Mesendoderm (in vitro differentiated cells): ENCODE data around the gene KCNK2.
"Not testable (repeated sequence)": the region's sequence is repeated elsewhere in the genome, so short reads cannot be mapped to it uniquely, and the experiment has no call there.

ENCODE experiments used
- DNase-seq: peaks from one replicate; pipeline ENCODE4 v3.0.0; 2013
- H2AK5ac ChIP-seq: 2 replicates; pipeline ENCODE4 v1.6.1; 2013; ENCODE audit warnings: low read length, inconsistent platforms
- H2BK120ac ChIP-seq: 2 replicates; pipeline ENCODE4 v1.6.1; 2013; ENCODE audit warnings: low read depth, mild to moderate bottlenecking, low read length, moderate library complexity, mixed read lengths
- H2BK15ac ChIP-seq: replicated peaks from 2 replicates; pipeline ENCODE4 v1.6.1; 2013; ENCODE audit warnings: low read depth, mild to moderate bottlenecking, moderate library complexity
- H2BK5ac ChIP-seq: 2 replicates; pipeline ENCODE4 v1.6.1; 2013; ENCODE audit warnings: low read length, inconsistent platforms
- H3K18ac ChIP-seq: 2 replicates; pipeline ENCODE4 v1.6.1; 2013; ENCODE audit warnings: mild to moderate bottlenecking, low read length, mixed read lengths
- H3K23ac ChIP-seq: one replicate; pipeline ENCODE4 v1.6.1; 2013; ENCODE audit warnings: low read length
- H3K27ac ChIP-seq: 2 replicates; pipeline ENCODE4 v1.5.1; 2013; ENCODE audit warnings: low read depth, mild to moderate bottlenecking, inconsistent platforms, low read length, moderate library complexity
- H3K27me3 ChIP-seq: 2 replicates; pipeline ENCODE4 v1.6.1; 2013; ENCODE audit warnings: low read length, control low read depth, mild to moderate bottlenecking, inconsistent platforms; ENCODE audit not compliant: insufficient read depth, poor library complexity
- H3K36me3 ChIP-seq: 2 replicates; pipeline ENCODE4 v1.6.1; 2013; ENCODE audit warnings: low read length, inconsistent platforms; ENCODE audit not compliant: control insufficient read depth, insufficient read depth
- H3K4ac ChIP-seq: one replicate; pipeline ENCODE4 v1.6.1; 2013; ENCODE audit warnings: low read depth, mild to moderate bottlenecking, low read length, moderate library complexity
- H3K4me1 ChIP-seq: 2 replicates; pipeline ENCODE4 v1.6.1; 2013; ENCODE audit warnings: low read depth, low read length, inconsistent platforms; ENCODE audit not compliant: control insufficient read depth
- H3K4me2 ChIP-seq: 2 replicates; pipeline ENCODE4 v1.6.1; 2013; ENCODE audit warnings: low read length
- H3K4me3 ChIP-seq: 2 replicates; pipeline ENCODE4 v1.5.1; 2013; ENCODE audit warnings: mild to moderate bottlenecking, low read length
- H3K56ac ChIP-seq: one replicate; pipeline ENCODE4 v1.6.1; 2013; ENCODE audit warnings: low read length
- H3K79me1 ChIP-seq: 2 replicates; pipeline ENCODE4 v1.6.1; 2013; ENCODE audit warnings: low read length, inconsistent platforms
- H3K79me2 ChIP-seq: 2 replicates; pipeline ENCODE4 v1.6.1; 2013; ENCODE audit warnings: mild to moderate bottlenecking, low read length; ENCODE audit not compliant: control insufficient read depth, insufficient read depth
- H3K9ac ChIP-seq: 2 replicates; pipeline ENCODE4 v1.6.1; 2013; ENCODE audit warnings: low read length, inconsistent platforms
- H4K5ac ChIP-seq: one replicate; pipeline ENCODE4 v1.6.1; 2013; ENCODE audit warnings: low read length
- H4K8ac ChIP-seq: one replicate; pipeline ENCODE4 v1.6.1; 2013; ENCODE audit warnings: low read depth, mild to moderate bottlenecking, control low read depth, low read length, moderate library complexity
- WGBS: extraction: QIAGEN DNeasy Blood & Tissue Kit; methylation state at CpG from one replicate; pipeline ENCODE4 v1.1.7; 2013; ENCODE audit warnings: low lambda C conversion rate, missing lambda C conversion rate; ENCODE audit not compliant: insufficient coverage; ENCODE audit errors: extremely low coverage; 5-methylcytosine and 5-hydroxymethylcytosine counted together

Gene KCNK2

DNA sequence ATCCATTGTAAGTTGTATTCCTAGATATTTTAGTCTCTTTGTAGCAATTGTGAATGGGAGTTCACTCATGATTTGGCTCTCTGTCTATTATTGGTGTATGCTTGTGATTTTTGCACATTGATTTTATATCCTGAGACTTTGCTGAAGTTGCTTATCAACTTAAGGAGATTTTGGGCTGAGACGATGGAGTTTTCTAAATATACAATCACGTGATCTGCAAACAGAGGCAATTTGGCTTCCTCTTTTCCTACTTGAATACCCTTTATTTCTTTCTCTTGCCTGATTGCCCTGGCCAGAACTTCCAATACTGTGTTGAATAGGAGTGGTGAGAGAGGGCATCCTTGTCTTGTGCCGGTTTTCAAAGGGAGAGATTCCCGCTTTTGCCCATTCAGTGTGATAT, 80.6 kb downstream of the KCNK2 start:
- not testable (repeated sequence) for H4K5ac ChIP-seq, H2BK120ac ChIP-seq, H3K27ac ChIP-seq, H2BK5ac ChIP-seq, H4K8ac ChIP-seq, DNase-seq, H3K36me3 ChIP-seq, H3K4ac ChIP-seq, H3K4me3 ChIP-seq, H3K56ac ChIP-seq, H2AK5ac ChIP-seq, H3K23ac ChIP-seq, H3K79me2 ChIP-seq, H3K4me1 ChIP-seq, H3K79me1 ChIP-seq, H3K18ac ChIP-seq, H3K27me3 ChIP-seq, H3K4me2 ChIP-seq, H3K9ac ChIP-seq, H2BK15ac ChIP-seq
- no CpG with 5 or more reads among the region's 4 CpGs for WGBS

DNA sequence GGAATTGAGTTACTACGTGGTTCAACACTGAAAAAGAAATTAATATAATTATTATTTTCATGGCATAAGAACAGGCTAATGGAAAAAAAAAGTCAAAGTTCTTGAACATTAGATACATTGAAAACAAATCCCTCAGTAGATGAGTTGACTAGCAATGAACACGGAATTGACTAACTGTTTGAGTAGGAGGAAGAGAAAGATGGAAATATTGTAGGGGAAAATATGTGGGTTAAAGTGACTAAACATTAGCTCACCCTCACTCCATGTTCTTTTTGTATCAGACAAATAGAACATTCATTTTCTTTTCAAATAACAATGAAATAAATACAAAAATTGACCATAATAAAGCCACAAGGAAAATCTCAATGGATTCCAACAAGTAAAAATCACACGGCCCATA, 84.3 kb downstream of the KCNK2 start:
- H2BK15ac ChIP-seq, result no peak overlapping the region
- H4K5ac ChIP-seq, result no peak overlapping the region
- no CpG with 5 or more reads among the region's 3 CpGs for WGBS

DNA sequence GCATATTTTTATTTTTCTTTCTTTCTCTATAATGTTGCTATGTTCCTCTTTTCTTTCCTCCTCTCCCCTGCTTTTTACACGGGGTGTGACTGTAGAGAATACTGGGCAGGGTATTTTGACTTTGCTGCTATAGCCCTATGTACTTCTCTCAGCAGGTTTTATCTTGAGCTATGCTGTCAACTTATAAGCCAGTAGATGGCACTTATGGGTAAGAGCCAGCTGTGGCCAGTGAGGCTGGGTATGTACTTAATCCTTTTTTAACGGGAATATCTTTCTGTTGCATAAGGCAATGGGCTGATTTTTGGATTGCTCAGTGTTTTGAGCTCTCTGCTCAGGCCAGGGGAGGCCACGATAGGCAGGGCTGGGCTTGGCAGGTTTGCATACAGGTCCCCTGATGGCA, 99.0 kb downstream of the KCNK2 start:
- DNase-seq, result no peak
- Histone ChIP-seq H3K79me1 (no peaks in the 10 kb centered on the region), H2BK120ac (no peak overlapping the region), H3K4ac (no peak overlapping the region), H2BK5ac (no peak overlapping the region), H4K8ac (no peak overlapping the region), H3K4me1 (no peaks in the 10 kb centered on the region), H3K79me2 (no peaks in the 10 kb centered on the region), H3K36me3 (no peaks in the 10 kb centered on the region), H2BK15ac (no peak overlapping the region), H3K9ac (no peak overlapping the region), H3K23ac (no peak overlapping the region), H3K56ac (no peak overlapping the region), H3K18ac (no peak overlapping the region), H3K27me3 (no peaks in the 10 kb centered on the region), H4K5ac (no peak overlapping the region), H3K4me3 (no peak overlapping the region), H2AK5ac (no peak overlapping the region), H3K4me2 (no peak overlapping the region), H3K27ac (no peak overlapping the region)
- WGBS, result no CpG with 5 or more reads among the region's 3 CpGs

More for the DNA sequence above, 84.3 kb downstream of the KCNK2 start:
- Histone ChIP-seq H3K4me3 (no peak overlapping the region), H3K27ac (no peak overlapping the region), H3K4ac (no peak overlapping the region), H3K23ac (no peak overlapping the region), H3K79me2 (no peaks in the 10 kb centered on the region), H3K27me3 (no peaks in the 10 kb centered on the region), H3K56ac (no peak overlapping the region), H3K36me3 (no peaks in the 10 kb centered on the region), H2BK120ac (no peak overlapping the region), H3K4me2 (no peak overlapping the region), H4K8ac (no peak overlapping the region), H3K79me1 (no peaks in the 10 kb centered on the region), H2BK5ac (no peak overlapping the region), H2AK5ac (no peak overlapping the region), H3K18ac (no peak overlapping the region), H3K9ac (no peak overlapping the region), H3K4me1 (no peaks in the 10 kb centered on the region)
- DNase-seq, result no peak

DNA sequence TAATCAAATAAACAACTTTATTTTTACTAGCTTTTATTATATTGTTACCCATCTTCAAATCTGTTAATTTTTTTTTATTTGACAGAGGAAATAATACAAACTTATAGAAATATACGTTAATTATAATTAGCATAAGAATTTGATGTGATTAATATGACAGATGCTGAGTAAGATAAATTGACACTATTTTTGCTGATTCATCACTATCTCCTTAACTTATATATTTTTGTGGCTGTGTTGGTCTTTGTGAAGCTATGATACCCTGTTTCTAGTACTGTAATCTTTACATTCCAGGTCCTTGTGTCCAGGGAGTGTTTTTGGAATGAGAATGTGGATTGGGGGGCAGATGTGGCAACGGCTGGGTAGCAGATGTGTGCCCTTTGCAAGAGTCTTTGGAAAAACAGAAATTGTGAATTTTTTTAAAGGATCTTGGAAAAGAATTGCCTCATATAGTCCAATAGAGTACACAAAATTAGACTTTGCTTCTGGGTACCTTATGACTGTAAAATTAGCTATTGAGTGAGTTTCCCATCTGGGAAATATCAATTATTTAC, 102.6 kb downstream of the KCNK2 start:
- H3K56ac ChIP-seq, result no peak overlapping the region
- H3K18ac ChIP-seq, result no peak overlapping the region
- H4K5ac ChIP-seq, result no peak overlapping the region
- H2AK5ac ChIP-seq, result no peak overlapping the region
- no peaks in the 10 kb centered on the region for H3K79me1 ChIP-seq
- H4K8ac ChIP-seq, result no peak overlapping the region
- no peak overlapping the region for H2BK15ac ChIP-seq
- H3K4ac ChIP-seq, result no peak overlapping the region
- H3K27me3 ChIP-seq, result no peaks in the 10 kb centered on the region
- no peak overlapping the region for H3K4me2 ChIP-seq
- no peaks in the 10 kb centered on the region for H3K36me3 ChIP-seq
- no peak overlapping the region for H2BK5ac ChIP-seq
- H3K27ac ChIP-seq, result no peak overlapping the region
- no peak overlapping the region for H3K9ac ChIP-seq
- no peak overlapping the region for H3K4me3 ChIP-seq
- H2BK120ac ChIP-seq, result no peak overlapping the region
- no peak for DNase-seq
- WGBS, result no CpG with 5 or more reads among the region's 2 CpGs
- H3K23ac ChIP-seq, result no peak overlapping the region
- H3K4me1 ChIP-seq, result no peaks in the 10 kb centered on the region
- H3K79me2 ChIP-seq, result no peaks in the 10 kb centered on the region

DNA sequence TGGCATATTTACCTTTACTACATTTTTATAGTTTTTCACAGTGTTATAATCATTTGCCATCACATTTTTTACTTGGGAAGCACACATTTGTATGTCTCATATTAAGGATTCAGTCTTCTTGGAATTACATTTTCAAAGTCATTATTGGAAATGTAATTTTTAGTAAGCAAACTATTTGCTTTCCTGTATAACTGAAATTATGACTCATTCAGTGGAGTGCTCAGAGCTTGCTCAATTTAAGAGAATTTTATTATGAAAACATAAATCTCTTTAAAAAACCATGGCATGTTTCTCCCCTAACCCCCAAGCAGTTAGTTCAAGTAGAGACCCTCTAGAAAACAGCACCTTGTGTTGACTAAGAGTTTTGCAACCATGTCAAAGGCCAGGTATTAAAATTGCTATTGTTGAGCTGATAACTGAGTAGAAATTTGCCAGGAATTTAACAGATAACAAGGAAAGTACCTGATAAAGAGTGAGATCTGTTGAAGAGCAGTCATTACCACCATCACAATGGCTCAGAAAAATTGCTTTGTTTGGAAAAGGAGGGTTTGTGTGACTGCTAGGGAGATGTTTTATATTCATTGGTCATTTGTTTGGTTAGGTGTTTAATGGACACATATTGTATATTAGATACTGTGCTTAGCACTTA, 105.9 kb downstream of the KCNK2 start:
- H3K27ac ChIP-seq, result no peak overlapping the region
- H2BK120ac ChIP-seq, result no peak overlapping the region
- no peak overlapping the region for H2AK5ac ChIP-seq
- H3K56ac ChIP-seq, result no peak overlapping the region
- H3K4me3 ChIP-seq, result no peak overlapping the region
- H4K5ac ChIP-seq, result no peak overlapping the region
- H2BK15ac ChIP-seq, result no peak overlapping the region
- H3K9ac ChIP-seq, result no peak overlapping the region
- DNase-seq, result peak; percentile 74
- no peak overlapping the region for H3K4ac ChIP-seq
- no peaks in the 10 kb centered on the region for H3K79me1 ChIP-seq
- H2BK5ac ChIP-seq, result no peak overlapping the region
- no peak overlapping the region for H3K23ac ChIP-seq
- no peaks in the 10 kb centered on the region for H3K27me3 ChIP-seq
- H4K8ac ChIP-seq, result no peak overlapping the region
- H3K36me3 ChIP-seq, result no peaks in the 10 kb centered on the region
- H3K18ac ChIP-seq, result no peak overlapping the region
- H3K4me1 ChIP-seq, result no peaks in the 10 kb centered on the region
- H3K4me2 ChIP-seq, result no peak overlapping the region
- no peaks in the 10 kb centered on the region for H3K79me2 ChIP-seq

DNA sequence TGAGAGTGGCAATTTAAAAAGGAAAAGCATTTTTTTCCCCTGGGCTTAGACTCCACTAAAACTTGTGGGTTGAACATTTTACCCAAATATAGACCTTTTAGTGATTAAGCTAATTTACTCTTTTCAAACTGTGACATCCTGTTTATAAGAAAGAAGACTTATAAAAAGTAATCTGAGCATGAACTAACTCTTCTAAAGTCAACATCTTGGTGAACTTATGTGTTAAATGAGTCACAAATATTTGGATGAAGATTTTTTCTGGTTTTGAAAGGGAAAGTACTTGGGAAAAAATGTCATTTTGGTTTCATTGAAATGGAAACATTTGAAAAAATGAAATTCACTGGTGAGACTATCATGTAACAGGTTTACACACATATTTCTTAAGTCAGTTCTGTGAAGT, 109.8 kb downstream of the KCNK2 start:
- Histone ChIP-seq H3K4me2 (no peak overlapping the region), H3K18ac (no peak overlapping the region), H4K5ac (no peak overlapping the region), H3K27me3 (no peaks in the 10 kb centered on the region), H3K36me3 (no peaks in the 10 kb centered on the region), H2BK15ac (no peak overlapping the region), H3K56ac (no peak overlapping the region), H2BK120ac (no peak overlapping the region), H4K8ac (no peak overlapping the region), H2BK5ac (no peak overlapping the region), H3K23ac (no peak overlapping the region), H3K27ac (no peak overlapping the region), H3K4ac (no peak overlapping the region), H2AK5ac (no peak overlapping the region), H3K4me3 (no peak overlapping the region), H3K79me2 (no peaks in the 10 kb centered on the region), H3K4me1 (no peaks in the 10 kb centered on the region), H3K9ac (no peak overlapping the region), H3K79me1 (no peaks in the 10 kb centered on the region)
- no peak for DNase-seq
